Ishikawa (cell line): Measurements from ENCODE around the gene UBE2L5.

Source experiments
- CEBPB ChIP-seq: IDR thresholded peaks from 2 replicates; pipeline ENCODE4 v1.6.1; 2012
- CREB1 ChIP-seq: IDR thresholded peaks from 2 replicates; pipeline ENCODE4 v1.6.1; 2012; ENCODE audit warnings: low read depth
- EGR1 ChIP-seq: IDR thresholded peaks from 2 replicates; pipeline ENCODE4 v1.6.1; 2012
- EP300 ChIP-seq: IDR thresholded peaks from 2 replicates; pipeline ENCODE4 v1.6.1; 2012; ENCODE audit warnings: borderline replicate concordance
- FOXM1 ChIP-seq: IDR thresholded peaks from 2 replicates; pipeline ENCODE4 v1.6.1; 2012; ENCODE audit warnings: low read depth, borderline replicate concordance
- MAX ChIP-seq: IDR thresholded peaks from 2 replicates; pipeline ENCODE4 v1.6.1; 2012
- NFIC ChIP-seq: IDR thresholded peaks from 2 replicates; pipeline ENCODE4 v1.6.1; 2012
- RAD21 ChIP-seq: IDR thresholded peaks from 2 replicates; pipeline ENCODE4 v1.6.1; 2012; ENCODE audit warnings: low read depth
- REST ChIP-seq: IDR thresholded peaks from 2 replicates; pipeline ENCODE4 v1.6.1; 2012; ENCODE audit warnings: low read depth, mild to moderate bottlenecking
- TAF1 ChIP-seq: IDR thresholded peaks from 2 replicates; pipeline ENCODE4 v1.6.1; 2012; ENCODE audit warnings: low read depth, mild to moderate bottlenecking
- TCF12 ChIP-seq: IDR thresholded peaks from 2 replicates; pipeline ENCODE4 v1.6.1; 2012; ENCODE audit warnings: low read depth
- TEAD4 ChIP-seq: IDR thresholded peaks from 2 replicates; pipeline ENCODE4 v1.6.1; 2012
- USF1 ChIP-seq: IDR thresholded peaks from 2 replicates; pipeline ENCODE4 v1.6.1; 2012
- YY1 ChIP-seq: IDR thresholded peaks from 2 replicates; pipeline ENCODE4 v1.6.1; 2012; ENCODE audit warnings: low read depth

- TF ChIP-seq RAD21 (no peak), EP300 (no peak), NFIC (no peak), TAF1 (no peak), TCF12 (no peak), REST (no peak), YY1 (no peak), MAX (no peak), CEBPB (no peak), CREB1 (no peak), USF1 (no peak), TEAD4 (no peak), EGR1 (no peak), FOXM1 (no peak)
Observed at GRCh38 chr13:30409886-30410704, 12.2 kb upstream of the UBE2L5 start.
